Right lobe of liver (tissue), 6 donors: Measurements from ENCODE around the gene FGR. TPM values are rescaled to one million over a fixed set of nuclear protein-coding genes. Genes with fewer than 3 reads are reported as not detected.
A peak's percentile ranks its signal among the peaks of the same experiment; 100 is the strongest.

ENCODE experiments used
- ATAC-seq, 4 donors: fragments of 200-7000 bp; cut with Tn5 transposase; one replicate each; pipeline ENCODE4 v1.9.1; 2020; ENCODE audit warnings: mild to moderate bottlenecking in 4 of 4, moderate library complexity in 4 of 4
- DNase-seq, 3 donors: peaks; one replicate each; pipeline ENCODE4 v3.0.0-alpha.2; 2020
- H3K27ac ChIP-seq, 3 donors: fragments of 200-600 bp; one replicate each; pipeline ENCODE4 v1.8.0; 2022
- H3K27me3 ChIP-seq, 2 donors: fragments of 200-600 bp; one replicate each; pipeline ENCODE4 v1.8.0; 2022
- H3K36me3 ChIP-seq, 4 donors: fragments of 200-600 bp; sonication (generic) in 1 of 4; one replicate each; pipeline versions ENCODE4 v1.5.1 to v1.8.0; 2017 to 2022; ENCODE audit warnings: control low read depth in 1 of 4
- H3K4me1 ChIP-seq, 4 donors: fragments of 200-600 bp; sonication (generic) in 1 of 4; one replicate each; pipeline versions ENCODE4 v1.5.1 to v1.8.0; 2017 to 2022; ENCODE audit warnings: control low read depth in 1 of 4
- H3K4me3 ChIP-seq, 3 donors: fragments of 200-600 bp; one replicate each; pipeline ENCODE4 v1.8.0; 2022
- H3K9me3 ChIP-seq, 4 donors: fragments of 200-600 bp; sonication (generic) in 1 of 4; one replicate each; pipeline versions ENCODE4 v1.5.1 to v1.8.0; 2017 to 2022; ENCODE audit warnings: control low read depth in 1 of 4
- POLR2A ChIP-seq: fragments of 450-650 bp; IDR thresholded peaks from one replicate; pipeline ENCODE4 v1.6.1; 2017; ENCODE audit warnings: antibody characterized with exemption, mild to moderate bottlenecking
- WGBS: methylation state at CpG from one replicate; pipeline ENCODE4 v1.1.6; 2018; ENCODE audit warnings: low coverage, low lambda C conversion rate; ENCODE audit not compliant: insufficient coverage; ENCODE audit errors: missing lambda C conversion rate; 5-methylcytosine and 5-hydroxymethylcytosine counted together
- intact Hi-C, 2 donors: fragments of 100-400 bp; cut with DNase I; formaldehyde crosslinking; loops; one replicate each; pipeline versions ENCODE4 v1.11.2 to v1.14.1; 2022
- total RNA-seq, 6 experiments: library from RNA; depleted of rRNA in 2 of 6; stranded (reverse); fragments of >200 nt in 2 of 6; fragmentation: NEBNext Ultra II Directional in 3 of 6; extraction: Animal tissue kit (Norgen Biotek cat#: 25700) in 3 of 6; gene quantifications; one replicate each; pipeline versions ENCODE4 v1.1.0 to v1.2.4, GENCODE V29; 2016 to 2023
- TF ChIP-seq, protein P1 (sequence below), 4 donors: fragments of 200-600 bp in 3 of 4; fragments of 450-650 bp in 1 of 4; IDR thresholded peaks; one replicate each; pipeline versions ENCODE4 v1.5.1 to v1.8.0; 2016 to 2022; ENCODE audit warnings: antibody characterized with exemption in 4 of 4, mild to moderate bottlenecking in 2 of 4
- donor health status: DM: no; HTN: yes; CAD: no.
- donor health status: DM: no; HTN: no; CAD: no.
- donor health status: DM: no; HTN: no; CAD: no.
- donor health status: DM: no; HTN: yes; CAD: no.
- donor health status: DM: no; HTN: yes; CAD: no.

The FGR gene
- total RNA-seq, 6 experiments from 2014 or later = 2.5 to 10.0 (median 6.3) TPM

DNA sequence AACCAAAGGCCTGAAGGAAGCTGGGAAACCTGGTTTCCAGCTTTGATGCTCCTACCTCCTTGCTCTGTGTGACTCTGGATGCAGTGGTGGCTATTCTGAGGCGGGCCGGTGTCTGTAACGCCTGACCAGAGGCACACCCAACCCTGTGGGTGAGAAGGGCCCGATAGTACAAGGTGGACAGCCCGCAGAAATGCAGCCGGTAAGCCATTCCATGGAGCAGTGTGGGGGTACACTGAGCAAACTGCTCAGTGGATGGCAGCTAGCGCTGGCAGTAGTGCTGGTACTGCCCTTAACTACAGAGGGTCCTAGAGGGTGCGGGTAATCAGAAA lies 67.0 kb downstream of the FGR start:
- H3K27me3 ChIP-seq = no peaks in the 10 kb centered on the region
- peak overlapping the region in 2 of 3 donors; percentile 7 to 36 for H3K4me3 ChIP-seq
- ATAC-seq (no peak), DNase-seq (no peak)
- H3K9me3 ChIP-seq = no peaks in the 10 kb centered on the region
- intact Hi-C loops = no loop called here
- WGBS = 78% methylated on average over 6 of the region's 8 CpGs
- H3K4me1 ChIP-seq = peaks cover 0 to 61% (median 30%) of the 10 kb centered on the region in 4 donors
- no peaks in the 10 kb centered on the region for H3K36me3 ChIP-seq
- no peak for TF ChIP-seq POLR2A
- TF ChIP-seq, protein P1, sequence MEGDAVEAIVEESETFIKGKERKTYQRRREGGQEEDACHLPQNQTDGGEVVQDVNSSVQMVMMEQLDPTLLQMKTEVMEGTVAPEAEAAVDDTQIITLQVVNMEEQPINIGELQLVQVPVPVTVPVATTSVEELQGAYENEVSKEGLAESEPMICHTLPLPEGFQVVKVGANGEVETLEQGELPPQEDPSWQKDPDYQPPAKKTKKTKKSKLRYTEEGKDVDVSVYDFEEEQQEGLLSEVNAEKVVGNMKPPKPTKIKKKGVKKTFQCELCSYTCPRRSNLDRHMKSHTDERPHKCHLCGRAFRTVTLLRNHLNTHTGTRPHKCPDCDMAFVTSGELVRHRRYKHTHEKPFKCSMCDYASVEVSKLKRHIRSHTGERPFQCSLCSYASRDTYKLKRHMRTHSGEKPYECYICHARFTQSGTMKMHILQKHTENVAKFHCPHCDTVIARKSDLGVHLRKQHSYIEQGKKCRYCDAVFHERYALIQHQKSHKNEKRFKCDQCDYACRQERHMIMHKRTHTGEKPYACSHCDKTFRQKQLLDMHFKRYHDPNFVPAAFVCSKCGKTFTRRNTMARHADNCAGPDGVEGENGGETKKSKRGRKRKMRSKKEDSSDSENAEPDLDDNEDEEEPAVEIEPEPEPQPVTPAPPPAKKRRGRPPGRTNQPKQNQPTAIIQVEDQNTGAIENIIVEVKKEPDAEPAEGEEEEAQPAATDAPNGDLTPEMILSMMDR (IDR thresholded peaks at IDR 0.05) = no peak
- H3K27ac ChIP-seq = peak overlapping the region in 2 of 3 donors; percentile 17 to 22

DNA sequence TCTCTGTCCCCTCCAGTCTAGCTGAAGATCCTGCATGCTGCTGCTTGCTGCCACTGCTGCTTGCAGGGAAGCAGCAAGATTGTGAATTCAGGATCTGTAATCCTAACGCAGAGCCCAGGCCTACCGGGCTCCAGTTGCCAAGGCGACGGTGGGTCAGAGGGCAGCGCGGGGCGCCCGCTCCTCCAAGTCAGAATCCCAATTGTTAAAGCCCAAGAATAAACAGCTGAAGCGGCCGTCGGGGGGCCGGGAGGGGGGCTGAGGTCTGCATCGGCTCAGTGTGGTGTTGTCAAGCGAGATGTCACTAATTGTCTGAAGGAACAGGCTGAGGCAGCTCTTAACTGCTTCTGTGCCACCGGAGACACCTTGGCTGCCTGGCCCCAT lies 67.8 kb downstream of the FGR start:
- ATAC-seq = no peak
- intact Hi-C loops = no loop called here
- 90% methylated on average over 4 of the region's 15 CpGs for WGBS
- no peak overlapping the region for H3K27ac ChIP-seq
- TF ChIP-seq POLR2A = no peak
- TF ChIP-seq, protein P1 (IDR thresholded peaks at IDR 0.05) = no peak
- no peak overlapping the region for H3K4me3 ChIP-seq
- H3K4me1 ChIP-seq = peaks cover 0 to 61% (median 29%) of the 10 kb centered on the region in 4 donors
- DNase-seq = no peak
- no peaks in the 10 kb centered on the region for H3K27me3 ChIP-seq
- no peaks in the 10 kb centered on the region for H3K36me3 ChIP-seq
- H3K9me3 ChIP-seq = no peaks in the 10 kb centered on the region

DNA sequence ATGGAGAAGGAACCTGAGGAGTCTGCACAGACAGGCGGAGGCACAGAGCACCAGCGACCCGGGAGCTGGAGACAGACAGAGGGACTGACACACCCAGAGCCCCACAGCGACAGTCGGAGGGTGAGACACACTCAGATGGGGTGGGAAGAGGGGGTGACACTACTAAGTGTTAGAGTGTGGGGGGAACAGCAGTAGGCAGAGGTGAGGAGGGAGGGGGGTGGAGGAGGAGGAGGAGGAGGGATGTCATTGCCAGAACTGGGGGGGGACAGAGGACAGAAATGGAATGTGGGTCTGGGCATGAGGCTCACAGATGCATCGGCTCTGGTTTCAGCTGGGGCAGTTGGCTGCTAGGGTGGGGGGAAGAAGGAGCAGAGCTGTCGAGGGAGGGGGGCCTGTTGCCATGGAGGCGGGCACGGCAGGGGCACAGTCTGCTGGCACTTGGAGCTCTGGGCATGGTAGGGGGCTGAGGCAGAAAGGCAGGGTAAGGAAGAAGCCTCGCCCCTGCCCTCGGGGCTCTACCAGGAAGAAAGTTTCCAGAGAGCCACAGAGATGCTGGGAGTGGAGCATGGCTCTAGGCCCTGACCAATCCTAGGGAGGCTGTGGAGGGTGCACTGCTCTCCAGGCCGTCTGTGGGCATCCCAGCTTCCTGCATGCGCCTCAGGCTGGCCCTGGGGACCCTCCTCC lies 68.4 kb downstream of the FGR start:
- Histone ChIP-seq H3K9me3 (no peaks in the 10 kb centered on the region), H3K27me3 (no peaks in the 10 kb centered on the region), H3K36me3 (no peaks in the 10 kb centered on the region), H3K4me3 (no peak overlapping the region), H3K27ac (no peak overlapping the region), H3K4me1 (peaks cover 0 to 61% (median 29%) of the 10 kb centered on the region in 4 donors)
- no peak for TF ChIP-seq POLR2A
- TF ChIP-seq, protein P1 (IDR thresholded peaks at IDR 0.05) = no peak
- ATAC-seq (no peak), DNase-seq (no peak)
- intact Hi-C loops = no loop called here
- WGBS = 86% methylated on average over 7 of the region's 13 CpGs

DNA sequence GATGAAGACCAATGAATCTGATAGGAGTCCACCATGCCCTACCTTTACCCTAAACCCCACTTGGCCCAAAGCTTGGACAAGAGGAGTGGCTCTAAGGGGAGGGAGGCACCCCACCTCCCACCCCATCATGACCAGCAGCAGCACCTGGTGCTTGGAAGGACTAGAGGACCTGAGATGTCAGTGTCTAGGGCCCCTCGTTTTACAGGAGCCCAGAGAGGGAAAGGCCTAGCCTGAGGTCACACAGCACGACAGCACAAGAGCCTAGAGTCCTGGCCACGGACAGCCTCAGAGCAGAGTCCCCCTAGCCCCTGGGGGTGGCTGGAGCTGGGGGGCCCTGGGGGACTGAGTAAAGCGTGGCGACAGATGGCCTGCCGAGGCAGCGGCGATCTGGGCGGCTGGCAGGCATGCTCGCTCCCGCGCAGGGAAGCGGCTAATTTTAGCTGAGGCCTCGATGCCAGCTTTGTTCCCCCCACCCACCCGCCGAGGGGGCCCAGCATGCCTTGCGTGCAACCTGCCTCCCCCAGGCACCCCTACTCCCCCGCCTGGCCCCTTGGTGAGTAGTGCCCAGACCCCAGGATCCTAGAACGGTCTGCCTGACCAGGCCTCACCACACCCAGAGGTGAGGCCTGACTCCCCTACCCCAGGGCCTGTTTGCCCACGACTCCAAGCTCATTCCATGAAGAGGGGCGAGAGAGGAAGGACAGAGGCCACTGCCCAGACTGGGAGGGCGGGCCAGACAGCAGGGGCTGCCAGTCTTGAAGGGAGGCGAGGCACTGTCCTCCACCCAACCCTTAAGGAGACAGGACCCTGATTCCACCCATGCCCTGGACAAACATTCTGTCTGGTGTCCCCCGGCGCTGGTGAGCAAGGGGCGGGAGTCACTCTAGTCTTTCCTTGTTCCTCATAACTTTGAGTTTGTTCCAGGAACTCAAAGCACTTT lies 70.0 kb downstream of the FGR start:
- Histone ChIP-seq H3K36me3 (no peaks in the 10 kb centered on the region), H3K27ac (peak overlapping the region; percentile 81 to 84 (median 83)), H3K9me3 (no peaks in the 10 kb centered on the region), H3K27me3 (no peaks in the 10 kb centered on the region), H3K4me1 (peaks cover 0 to 55% (median 29%) of the 10 kb centered on the region in 4 donors), H3K4me3 (no peak overlapping the region)
- no peak for DNase-seq
- WGBS = 73% methylated on average over 5 of the region's 26 CpGs
- TF ChIP-seq, protein P1 (IDR thresholded peaks at IDR 0.05) = no peak
- no peak for TF ChIP-seq POLR2A
- no peak for ATAC-seq
- intact Hi-C loops = no loop called here
